ENCODE measurements around the gene PPIF. TPM values are rescaled to one million over a fixed set of nuclear protein-coding genes. Genes with fewer than 3 reads are reported as not detected.

Gene PPIF
- total and polyA plus RNA-seq, 2 experiments from 2014 or later, result 86.6 to 143 TPM

DNA sequence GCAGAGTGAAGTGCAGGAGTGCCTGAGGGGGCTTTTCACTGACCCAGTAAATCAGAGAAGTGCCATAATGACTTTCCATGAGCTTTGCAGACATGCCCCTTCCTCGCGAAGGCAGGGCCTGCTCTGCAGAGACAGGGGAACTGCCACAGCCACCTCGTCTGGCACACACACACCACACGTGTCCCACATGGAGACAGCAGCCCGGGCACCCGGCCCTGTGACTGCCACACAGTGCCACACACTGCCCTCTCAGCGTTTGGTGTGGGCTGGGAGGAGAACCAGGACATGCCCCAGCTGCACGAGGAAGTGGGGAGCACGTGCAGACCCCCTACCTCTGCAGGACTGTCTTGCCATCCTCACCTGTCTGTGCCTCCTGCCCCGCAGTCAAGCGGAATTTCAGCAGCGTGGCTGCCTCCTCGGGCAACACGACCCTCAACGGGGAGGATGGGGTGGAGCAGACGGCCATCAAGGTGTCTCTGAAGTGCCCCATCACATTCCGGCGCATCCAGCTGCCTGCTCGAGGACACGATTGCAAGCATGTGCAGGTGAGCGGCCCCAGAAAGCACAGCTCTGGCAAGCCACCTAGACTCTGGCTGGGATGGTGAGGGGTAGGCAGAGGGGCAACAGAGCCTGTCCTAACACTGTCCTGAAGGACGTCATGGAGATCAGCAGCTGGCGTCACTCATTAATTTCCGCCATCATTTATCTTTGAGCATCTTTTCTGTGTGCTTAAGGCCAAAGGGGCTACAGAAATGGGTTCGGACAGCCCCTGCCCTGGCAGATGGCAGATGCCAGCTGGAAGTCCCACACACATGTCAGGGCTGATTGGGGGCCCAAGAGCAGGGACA, 43.4 kb upstream of the PPIF start:
- peaks cover 82% of the 10 kb centered on the region for H3K36me3 ChIP-seq

DNA sequence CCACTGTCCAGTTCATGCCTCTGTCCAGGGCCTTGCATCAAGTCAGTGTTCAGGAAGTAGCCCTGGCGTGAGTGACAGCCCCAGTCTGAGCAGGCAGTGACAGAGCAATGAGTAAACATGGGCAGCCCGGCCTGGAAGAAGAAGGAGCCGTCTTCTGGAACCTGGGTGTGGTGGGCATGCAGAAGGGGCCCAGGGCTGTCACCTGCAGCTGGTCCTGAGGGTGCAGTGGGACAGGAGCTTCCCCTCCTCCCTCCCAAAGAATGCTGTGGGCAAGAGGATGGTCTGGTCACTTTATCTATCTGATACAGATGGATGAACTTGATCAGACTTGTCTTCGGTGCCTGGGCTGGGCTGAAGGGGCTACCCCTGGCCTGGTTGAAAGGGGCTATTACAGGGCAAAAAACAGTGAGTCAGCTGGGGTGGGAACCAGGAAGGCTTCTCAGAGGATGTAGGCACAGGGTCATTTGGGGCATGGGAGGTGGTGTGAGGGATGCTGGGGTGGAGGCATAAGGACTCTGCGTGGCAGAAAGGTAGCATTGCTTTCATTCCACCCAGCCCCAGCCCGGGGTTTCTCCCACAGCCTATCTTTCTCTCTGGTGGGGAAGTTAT, 42.7 kb upstream of the PPIF start:
- no peaks in the 10 kb centered on the region for H3K4me1 ChIP-seq (ENCODE audit: low read depth)
- no peak overlapping the region for H3K27ac ChIP-seq
- no peaks in the 10 kb centered on the region for H3K27me3 ChIP-seq
- H3K4me3 ChIP-seq, result no peak overlapping the region
- DNase-seq (ENCODE audit: low read depth in 1 of 2, low spot score in 1 of 2), result no peak
- TF ChIP-seq, protein P1, sequence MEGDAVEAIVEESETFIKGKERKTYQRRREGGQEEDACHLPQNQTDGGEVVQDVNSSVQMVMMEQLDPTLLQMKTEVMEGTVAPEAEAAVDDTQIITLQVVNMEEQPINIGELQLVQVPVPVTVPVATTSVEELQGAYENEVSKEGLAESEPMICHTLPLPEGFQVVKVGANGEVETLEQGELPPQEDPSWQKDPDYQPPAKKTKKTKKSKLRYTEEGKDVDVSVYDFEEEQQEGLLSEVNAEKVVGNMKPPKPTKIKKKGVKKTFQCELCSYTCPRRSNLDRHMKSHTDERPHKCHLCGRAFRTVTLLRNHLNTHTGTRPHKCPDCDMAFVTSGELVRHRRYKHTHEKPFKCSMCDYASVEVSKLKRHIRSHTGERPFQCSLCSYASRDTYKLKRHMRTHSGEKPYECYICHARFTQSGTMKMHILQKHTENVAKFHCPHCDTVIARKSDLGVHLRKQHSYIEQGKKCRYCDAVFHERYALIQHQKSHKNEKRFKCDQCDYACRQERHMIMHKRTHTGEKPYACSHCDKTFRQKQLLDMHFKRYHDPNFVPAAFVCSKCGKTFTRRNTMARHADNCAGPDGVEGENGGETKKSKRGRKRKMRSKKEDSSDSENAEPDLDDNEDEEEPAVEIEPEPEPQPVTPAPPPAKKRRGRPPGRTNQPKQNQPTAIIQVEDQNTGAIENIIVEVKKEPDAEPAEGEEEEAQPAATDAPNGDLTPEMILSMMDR (IDR thresholded peaks at IDR 0.05; ENCODE audit: low read depth, low read length), result no peak
- no peaks in the 10 kb centered on the region for H3K9me3 ChIP-seq (ENCODE audit: low read depth)
- peaks cover 86% of the 10 kb centered on the region for H3K36me3 ChIP-seq

More for the DNA sequence above, 43.4 kb upstream of the PPIF start:
- Histone ChIP-seq H3K9me3 (ENCODE audit: low read depth) (no peaks in the 10 kb centered on the region), H3K27me3 (no peaks in the 10 kb centered on the region), H3K4me3 (no peak overlapping the region), H3K27ac (no peak overlapping the region), H3K4me1 (ENCODE audit: low read depth) (no peaks in the 10 kb centered on the region)
- TF ChIP-seq, protein P1 (IDR thresholded peaks at IDR 0.05; ENCODE audit: low read depth, low read length), result no peak
- DNase-seq (ENCODE audit: low read depth in 1 of 2, low spot score in 1 of 2), result no peak

DNA sequence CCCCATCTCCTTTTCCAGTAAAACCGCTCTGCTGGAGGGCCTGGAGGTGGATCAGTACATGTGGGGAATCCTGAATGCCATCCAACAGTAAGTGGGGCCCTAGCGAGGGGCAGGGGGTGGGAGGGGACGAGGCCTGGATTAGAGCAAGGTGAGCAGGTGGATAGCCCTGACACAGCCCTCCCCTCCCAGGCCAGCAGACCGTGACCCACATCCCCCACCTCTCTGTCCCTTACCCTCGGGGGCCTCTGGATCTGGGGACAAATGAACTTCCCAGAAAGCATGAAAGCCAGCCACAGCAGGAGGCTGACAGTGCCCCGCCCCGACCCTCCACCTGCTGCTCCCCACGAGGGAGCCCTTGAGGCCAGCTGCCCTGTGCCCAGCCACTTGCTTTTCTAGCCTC, 41.8 kb upstream of the PPIF start:
- no peak overlapping the region for H3K27ac ChIP-seq
- no peak overlapping the region for H3K4me3 ChIP-seq
- no peak for DNase-seq (ENCODE audit: low read depth in 1 of 2, low spot score in 1 of 2)
- TF ChIP-seq, protein P1 (IDR thresholded peaks at IDR 0.05; ENCODE audit: low read depth, low read length), result no peak
- H3K9me3 ChIP-seq (ENCODE audit: low read depth), result no peaks in the 10 kb centered on the region
- no peaks in the 10 kb centered on the region for H3K4me1 ChIP-seq (ENCODE audit: low read depth)
- H3K27me3 ChIP-seq, result no peaks in the 10 kb centered on the region
- H3K36me3 ChIP-seq, result peaks cover 82% of the 10 kb centered on the region

DNA sequence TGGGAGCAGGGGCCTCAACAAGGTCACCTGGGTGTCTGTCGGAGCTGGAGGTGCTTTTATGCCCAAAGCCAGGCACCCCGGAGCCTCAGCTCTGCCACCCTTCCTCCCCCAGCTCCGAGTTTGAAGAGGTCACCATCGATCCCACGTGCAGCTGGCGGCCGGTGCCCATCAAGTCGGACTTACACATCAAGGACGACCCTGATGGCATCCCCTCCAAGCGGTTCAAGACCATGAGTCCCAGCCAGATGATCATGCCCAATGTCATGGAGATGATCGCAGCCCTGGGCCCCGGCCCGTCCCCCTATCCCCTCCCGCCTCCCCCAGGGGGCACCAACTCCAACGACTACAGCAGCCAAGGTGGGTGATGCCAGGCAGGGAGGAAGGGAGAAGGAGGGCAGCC, 41.3 kb upstream of the PPIF start:
- Histone ChIP-seq H3K9me3 (ENCODE audit: low read depth) (no peaks in the 10 kb centered on the region), H3K4me3 (no peak overlapping the region), H3K36me3 (peaks cover 80% of the 10 kb centered on the region), H3K27me3 (no peaks in the 10 kb centered on the region), H3K4me1 (ENCODE audit: low read depth) (no peaks in the 10 kb centered on the region), H3K27ac (no peak overlapping the region)
- TF ChIP-seq, protein P1 (IDR thresholded peaks at IDR 0.05; ENCODE audit: low read depth, low read length), result no peak
- no peak for DNase-seq (ENCODE audit: low read depth in 1 of 2, low spot score in 1 of 2)

DNA sequence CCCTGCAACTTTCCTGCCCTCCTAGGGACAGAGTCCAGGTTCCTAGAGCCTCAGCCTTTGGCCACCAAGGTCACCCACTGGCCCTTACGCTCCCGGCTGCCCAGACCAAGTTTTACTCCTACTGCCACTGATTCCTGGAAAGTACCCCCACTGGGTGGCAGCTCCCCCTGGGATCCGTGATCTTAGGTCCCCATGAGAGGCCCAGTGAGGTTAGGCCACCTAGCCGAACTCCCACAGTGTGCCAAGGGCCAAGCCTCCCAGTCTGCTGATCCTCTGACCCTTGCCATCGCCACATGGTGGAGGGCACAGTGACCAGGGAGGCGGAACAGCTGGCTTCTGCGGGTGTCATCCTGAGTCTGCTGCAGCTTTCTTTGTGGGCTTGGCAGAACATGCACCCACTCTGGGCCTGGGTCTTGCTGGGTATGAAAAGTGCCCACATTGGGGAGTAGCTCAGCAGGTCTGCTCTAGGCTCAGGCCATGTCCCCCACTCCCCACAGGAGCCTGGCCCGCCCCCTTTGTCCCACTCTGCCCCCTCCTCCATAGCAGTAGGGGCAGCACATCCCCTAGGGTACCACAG, 40.5 kb upstream of the PPIF start:
- Histone ChIP-seq H3K27ac (no peak overlapping the region), H3K4me1 (ENCODE audit: low read depth) (no peaks in the 10 kb centered on the region), H3K27me3 (no peaks in the 10 kb centered on the region), H3K4me3 (no peak overlapping the region), H3K36me3 (peaks cover 74% of the 10 kb centered on the region), H3K9me3 (ENCODE audit: low read depth) (no peaks in the 10 kb centered on the region)
- DNase-seq (ENCODE audit: low read depth in 1 of 2, low spot score in 1 of 2), result no peak
- TF ChIP-seq, protein P1 (IDR thresholded peaks at IDR 0.05; ENCODE audit: low read depth, low read length), result no peak

All from cardiac muscle cell (in vitro differentiated cells and primary cell).